GM13977 (cell line): Measurements from ENCODE around the gene BTG2.

Source experiments
- DNase-seq: peaks from one replicate; pipeline ENCODE4 v3.0.0; 2012; ENCODE audit warnings: low spot score
- in situ Hi-C: fragments of 300-500 bp; cut with MboI; formaldehyde crosslinking; loops from one replicate; pipeline ENCODE4 v1.12.0; 2022; ENCODE audit warnings: low sequenced_read_pairs, low pct_unique_long_range_greater_than_20kb, mixed read lengths, inconsistent platforms; ENCODE audit not compliant: unreplicated experiment
- TF ChIP-seq, protein P1 (sequence below): IDR thresholded peaks from 2 replicates; pipeline ENCODE4 v1.5.1; 2012; ENCODE audit warnings: mild to moderate bottlenecking, control low read depth; ENCODE audit not compliant: insufficient read depth; ENCODE audit errors: extremely low read depth, missing control alignments

The BTG2 gene

DNA sequence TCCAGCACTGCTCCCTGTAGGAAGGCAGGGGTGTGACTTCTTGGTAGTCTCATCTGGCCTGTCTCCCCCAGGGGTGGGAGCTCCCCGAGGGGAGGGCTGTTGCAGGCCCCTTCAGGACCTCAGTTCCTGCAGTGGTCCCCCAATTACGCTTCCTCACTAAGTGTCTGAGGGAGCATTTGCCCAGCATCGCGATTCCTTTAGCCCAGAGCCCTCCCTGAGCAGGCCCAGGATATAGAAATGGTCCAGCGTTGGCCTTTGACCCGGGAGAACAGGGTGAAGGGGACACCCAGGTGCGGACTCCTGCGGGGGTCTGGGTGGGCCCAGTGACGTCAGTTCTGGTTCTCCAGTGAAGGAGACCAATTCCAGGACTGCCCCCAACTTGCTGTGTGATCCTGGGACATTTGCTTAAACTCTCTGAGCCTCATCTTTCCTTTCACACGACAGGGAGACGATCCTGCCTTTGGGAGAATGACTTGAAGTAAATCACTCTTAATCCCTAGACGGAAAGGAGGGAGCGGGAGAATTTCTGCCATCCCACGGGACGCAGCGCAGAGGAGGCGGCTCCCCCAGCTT is 32.6 kb upstream of the BTG2 start:
- DNase-seq: no peak
- TF ChIP-seq, protein P1, sequence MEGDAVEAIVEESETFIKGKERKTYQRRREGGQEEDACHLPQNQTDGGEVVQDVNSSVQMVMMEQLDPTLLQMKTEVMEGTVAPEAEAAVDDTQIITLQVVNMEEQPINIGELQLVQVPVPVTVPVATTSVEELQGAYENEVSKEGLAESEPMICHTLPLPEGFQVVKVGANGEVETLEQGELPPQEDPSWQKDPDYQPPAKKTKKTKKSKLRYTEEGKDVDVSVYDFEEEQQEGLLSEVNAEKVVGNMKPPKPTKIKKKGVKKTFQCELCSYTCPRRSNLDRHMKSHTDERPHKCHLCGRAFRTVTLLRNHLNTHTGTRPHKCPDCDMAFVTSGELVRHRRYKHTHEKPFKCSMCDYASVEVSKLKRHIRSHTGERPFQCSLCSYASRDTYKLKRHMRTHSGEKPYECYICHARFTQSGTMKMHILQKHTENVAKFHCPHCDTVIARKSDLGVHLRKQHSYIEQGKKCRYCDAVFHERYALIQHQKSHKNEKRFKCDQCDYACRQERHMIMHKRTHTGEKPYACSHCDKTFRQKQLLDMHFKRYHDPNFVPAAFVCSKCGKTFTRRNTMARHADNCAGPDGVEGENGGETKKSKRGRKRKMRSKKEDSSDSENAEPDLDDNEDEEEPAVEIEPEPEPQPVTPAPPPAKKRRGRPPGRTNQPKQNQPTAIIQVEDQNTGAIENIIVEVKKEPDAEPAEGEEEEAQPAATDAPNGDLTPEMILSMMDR: no peak
- in situ Hi-C loops: loop anchor here (5.0 to 25.0 kb wide), 3 partner anchors 65 to 440 kb away; no protein-coding TSS in a partner anchor

- in situ Hi-C loops: loop anchor here (5.0 to 25.0 kb wide), 3 partner anchors 64 to 439 kb away; no protein-coding TSS in a partner anchor
- peak; percentile 71 for DNase-seq
- TF ChIP-seq, protein P1: peak; percentile 95
These were observed 32.0 kb upstream of the BTG2 start for GRCh38 chr1:203273206-203273868.

GRCh38 chr1:203273869-203274602 is 31.3 kb upstream of the BTG2 start:
- TF ChIP-seq, protein P1: no peak
- in situ Hi-C loops: loop anchor here (5.0 to 25.0 kb wide), 3 partner anchors 63 to 438 kb away; no protein-coding TSS in a partner anchor
- DNase-seq: no peak

GRCh38 chr1:203274603-203275381 is 30.5 kb upstream of the BTG2 start:
- TF ChIP-seq, protein P1: no peak
- in situ Hi-C loops: loop anchor here (5.0 to 25.0 kb wide), 3 partner anchors 63 to 438 kb away; no protein-coding TSS in a partner anchor
- DNase-seq: no peak

DNA sequence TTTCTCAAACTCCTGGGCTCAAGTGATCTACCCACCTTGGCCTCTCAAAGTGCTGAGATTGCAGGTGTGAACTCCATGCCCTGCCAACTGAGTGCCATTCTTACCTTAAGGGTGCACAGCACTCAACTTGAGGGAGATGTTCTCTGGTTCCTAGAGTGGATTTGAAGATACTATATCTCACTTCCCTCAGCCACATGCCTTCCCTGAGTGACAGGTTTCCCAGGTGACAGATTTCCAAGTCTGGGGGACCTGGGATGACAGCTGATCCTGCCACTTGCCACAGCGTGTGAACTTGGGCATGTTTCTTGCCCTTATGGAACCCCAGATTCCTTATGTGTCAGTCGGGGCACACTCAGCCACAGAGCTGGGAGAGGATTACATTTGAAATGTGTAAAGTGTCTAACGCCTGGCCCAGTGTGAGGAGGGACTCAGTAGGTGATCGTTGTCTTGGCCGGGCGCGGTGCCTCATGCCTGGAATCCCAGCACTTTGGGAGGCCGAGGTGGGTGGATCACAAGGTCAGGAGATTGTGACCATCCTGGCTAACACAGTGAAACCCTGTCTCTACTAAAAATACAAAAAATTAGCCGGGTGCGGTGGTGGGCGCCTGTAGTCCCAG is 29.6 kb upstream of the BTG2 start:
- in situ Hi-C loops: loop anchor here (10.0 kb wide), 1 partner anchor 209 kb away; no protein-coding TSS in a partner anchor
- TF ChIP-seq, protein P1: no peak

More for the DNA sequence above, 29.6 kb upstream of the BTG2 start:
- DNase-seq: no peak
